Activated naive CD4-positive, alpha-beta T cell treated with Interleukin-2 at 50 U/mL for 16 hours (primary cell): ENCODE results near the gene COL27A1.

ENCODE experiments used
- DNase-seq: peaks from one replicate; pipeline ENCODE4 v3.0.0-alpha.2; 2020

Gene COL27A1

GRCh38 chr9:114149765-114150340, 5.5 kb upstream of the COL27A1 start:
- DNase-seq, result no peak

GRCh38 chr9:114150608-114151007, 4.7 kb upstream of the COL27A1 start:
- DNase-seq, result no peak

- no peak for DNase-seq
Measured at GRCh38 chr9:114151426-114151956, 3.8 kb upstream of the COL27A1 start.

GRCh38 chr9:114153761-114154599, 1.4 kb upstream of the COL27A1 start:
- no peak for DNase-seq

GRCh38 chr9:114154600-114155102, 686 bp upstream of the COL27A1 start:
- no peak for DNase-seq

- peak; percentile 14 for DNase-seq
Measured at GRCh38 chr9:114155995-114156656, 789 bp downstream of the COL27A1 start.

- peak; percentile 16 for DNase-seq
Measured at GRCh38 chr9:114156657-114157421, 1.5 kb downstream of the COL27A1 start.

GRCh38 chr9:114157516-114158176, 2.3 kb downstream of the COL27A1 start:
- no peak for DNase-seq

- DNase-seq, result no peak
Measured at GRCh38 chr9:114158482-114159130, 3.3 kb downstream of the COL27A1 start.

- no peak for DNase-seq
Measured at GRCh38 chr9:114159691-114160090, 4.4 kb downstream of the COL27A1 start.

GRCh38 chr9:114161513-114161912, 6.2 kb downstream of the COL27A1 start:
- no peak for DNase-seq

- no peak for DNase-seq
Measured at GRCh38 chr9:114163517-114163951, 8.2 kb downstream of the COL27A1 start.

- DNase-seq, result no peak
Measured at GRCh38 chr9:114164191-114164794, 9.0 kb downstream of the COL27A1 start.

GRCh38 chr9:114165407-114166102, 10.2 kb downstream of the COL27A1 start:
- DNase-seq, result no peak

GRCh38 chr9:114166103-114166470, 10.8 kb downstream of the COL27A1 start:
- no peak for DNase-seq

GRCh38 chr9:114166614-114167572, 11.6 kb downstream of the COL27A1 start:
- DNase-seq, result no peak

- no peak for DNase-seq
Measured at GRCh38 chr9:114167591-114168091, 12.3 kb downstream of the COL27A1 start.

- DNase-seq, result no peak
Measured at GRCh38 chr9:114168281-114169028, 13.1 kb downstream of the COL27A1 start.
